ENCODE data around the gene ACSF2.
"Not testable (repeated sequence)": the region's sequence is repeated elsewhere in the genome, so short reads cannot be mapped to it uniquely, and the experiment has no call there.

ACSF2 gene, protein sequence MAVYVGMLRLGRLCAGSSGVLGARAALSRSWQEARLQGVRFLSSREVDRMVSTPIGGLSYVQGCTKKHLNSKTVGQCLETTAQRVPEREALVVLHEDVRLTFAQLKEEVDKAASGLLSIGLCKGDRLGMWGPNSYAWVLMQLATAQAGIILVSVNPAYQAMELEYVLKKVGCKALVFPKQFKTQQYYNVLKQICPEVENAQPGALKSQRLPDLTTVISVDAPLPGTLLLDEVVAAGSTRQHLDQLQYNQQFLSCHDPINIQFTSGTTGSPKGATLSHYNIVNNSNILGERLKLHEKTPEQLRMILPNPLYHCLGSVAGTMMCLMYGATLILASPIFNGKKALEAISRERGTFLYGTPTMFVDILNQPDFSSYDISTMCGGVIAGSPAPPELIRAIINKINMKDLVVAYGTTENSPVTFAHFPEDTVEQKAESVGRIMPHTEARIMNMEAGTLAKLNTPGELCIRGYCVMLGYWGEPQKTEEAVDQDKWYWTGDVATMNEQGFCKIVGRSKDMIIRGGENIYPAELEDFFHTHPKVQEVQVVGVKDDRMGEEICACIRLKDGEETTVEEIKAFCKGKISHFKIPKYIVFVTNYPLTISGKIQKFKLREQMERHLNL

DNA sequence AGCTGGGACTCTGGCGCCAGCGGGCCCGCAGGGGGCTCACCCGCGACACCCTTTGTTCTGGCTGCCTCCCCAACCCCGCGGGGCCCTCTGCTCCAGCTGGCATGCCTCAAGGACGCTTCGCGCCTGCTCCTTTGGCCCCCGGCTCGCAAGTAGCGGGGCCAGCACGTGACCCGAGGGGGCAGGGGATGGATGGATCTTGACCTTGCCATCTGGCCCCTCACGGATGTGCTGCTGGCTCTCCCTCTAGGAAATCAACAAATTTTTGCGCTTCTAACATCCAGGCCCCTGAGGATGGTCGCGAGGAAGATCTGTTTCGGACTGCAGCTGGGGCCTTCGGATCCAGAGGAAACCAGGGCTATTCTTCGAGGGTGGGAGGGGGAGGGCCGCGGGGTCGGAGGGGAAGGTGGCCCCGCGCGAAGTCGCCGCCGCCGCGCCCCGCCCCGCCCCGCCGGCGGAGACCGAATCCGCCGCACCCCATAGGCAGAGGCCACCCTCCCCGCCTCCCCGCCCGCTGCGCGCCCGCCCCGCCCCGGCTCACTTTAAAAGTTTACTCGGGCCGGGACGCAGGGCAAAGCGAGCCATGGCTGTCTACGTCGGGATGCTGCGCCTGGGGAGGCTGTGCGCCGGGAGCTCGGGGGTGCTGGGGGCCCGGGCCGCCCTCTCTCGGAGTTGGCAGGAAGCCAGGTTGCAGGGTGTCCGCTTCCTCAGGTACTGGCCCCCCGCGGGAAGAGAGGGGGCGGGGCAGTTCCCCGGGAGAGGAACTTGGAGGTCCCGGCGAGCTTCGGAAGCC, at the start of gene ACSF2:
ACSF2 (plus strand) TSS at position 537 of the 790 bp plus-strand sequence; CDS start at position 581, 44 bp downstream.
- DNase-seq, result peak; percentile 26

DNA sequence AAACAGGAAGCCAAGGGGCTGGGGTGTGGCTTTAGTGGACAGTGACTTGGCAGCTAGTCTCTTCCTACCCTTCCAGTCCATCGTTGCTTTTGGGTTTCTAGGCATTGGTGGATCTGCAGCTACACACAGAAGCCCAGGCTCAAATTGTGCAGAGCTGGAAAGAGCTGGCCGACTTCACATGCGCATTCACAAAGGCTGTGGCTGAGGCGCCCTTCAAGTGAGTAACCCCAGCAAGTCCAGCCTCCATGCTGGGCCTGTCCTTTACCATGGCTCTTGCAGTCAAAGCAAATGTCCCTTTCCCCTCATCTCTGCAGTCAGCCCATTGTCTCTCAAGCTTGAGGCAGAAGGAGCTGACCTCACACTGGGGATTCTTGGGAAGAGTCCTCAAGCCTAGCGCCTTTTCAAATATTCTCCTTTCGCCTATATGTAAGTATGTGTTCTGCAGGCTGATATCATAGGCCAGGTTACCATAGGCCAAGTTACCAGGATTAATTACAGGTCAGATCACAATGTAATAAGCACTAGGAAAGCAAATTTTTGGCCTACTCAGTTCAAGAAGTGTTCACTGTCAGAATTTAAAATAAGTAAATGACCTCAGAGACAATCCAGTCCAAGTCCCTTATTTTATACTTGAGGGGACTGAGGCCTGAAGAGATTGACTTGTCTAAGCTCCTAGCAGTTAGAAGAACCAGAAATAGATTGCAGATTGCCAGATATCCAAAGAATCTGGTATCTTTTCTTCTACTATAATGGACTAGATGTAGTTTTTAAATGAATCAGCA, 46.5 kb upstream of the ACSF2 start:
- DNase-seq, result no peak

GRCh38 chr17:50380369-50381259, 45.4 kb upstream of the ACSF2 start:
- no peak for DNase-seq

DNA sequence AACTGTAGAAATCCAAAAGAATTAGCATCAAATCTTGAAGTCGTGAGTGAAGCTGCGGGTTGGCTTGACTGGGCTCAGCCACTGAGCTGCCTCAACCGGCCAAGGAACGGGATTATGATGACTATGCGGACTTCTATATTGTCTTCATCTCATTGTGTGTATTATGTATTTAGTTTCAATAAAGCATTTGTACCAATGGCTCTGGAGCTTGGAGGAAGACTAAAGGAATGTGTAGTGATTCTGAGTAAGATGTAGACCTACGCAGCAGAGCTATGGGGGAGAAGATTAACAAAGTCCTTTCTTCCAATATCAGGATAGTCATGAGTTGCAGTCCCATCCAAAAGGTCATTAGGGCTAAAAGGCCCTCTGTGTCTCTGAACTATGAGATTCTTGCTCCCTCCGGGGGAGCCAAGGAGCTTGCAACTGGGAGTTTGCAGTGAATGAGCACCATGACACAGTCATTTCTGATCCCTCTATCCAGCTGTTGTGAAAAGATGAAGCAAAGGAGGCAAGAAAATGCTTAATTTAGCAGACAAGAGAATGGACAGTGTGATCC, 44.7 kb upstream of the ACSF2 start:
- no peak for DNase-seq

DNA sequence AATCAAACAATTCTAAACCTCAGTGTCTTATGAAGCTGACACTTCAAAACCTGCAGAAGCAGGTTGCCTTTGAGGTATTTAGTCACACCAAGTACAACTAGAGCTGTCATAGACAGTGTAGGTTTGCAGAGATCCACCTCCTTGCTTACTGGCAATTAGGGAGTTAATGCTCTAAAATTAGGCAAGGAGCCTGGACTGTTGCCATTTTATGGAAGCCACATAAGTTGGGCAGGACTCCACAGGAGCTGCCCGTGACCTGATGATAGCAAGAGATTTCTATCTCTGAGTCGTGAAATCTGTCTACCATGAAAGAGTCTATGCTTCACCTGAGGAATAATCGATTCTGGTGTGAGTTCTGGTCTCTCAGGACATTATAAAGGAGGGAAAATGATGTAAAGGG, 44.1 kb upstream of the ACSF2 start:
- no peak for DNase-seq

DNA sequence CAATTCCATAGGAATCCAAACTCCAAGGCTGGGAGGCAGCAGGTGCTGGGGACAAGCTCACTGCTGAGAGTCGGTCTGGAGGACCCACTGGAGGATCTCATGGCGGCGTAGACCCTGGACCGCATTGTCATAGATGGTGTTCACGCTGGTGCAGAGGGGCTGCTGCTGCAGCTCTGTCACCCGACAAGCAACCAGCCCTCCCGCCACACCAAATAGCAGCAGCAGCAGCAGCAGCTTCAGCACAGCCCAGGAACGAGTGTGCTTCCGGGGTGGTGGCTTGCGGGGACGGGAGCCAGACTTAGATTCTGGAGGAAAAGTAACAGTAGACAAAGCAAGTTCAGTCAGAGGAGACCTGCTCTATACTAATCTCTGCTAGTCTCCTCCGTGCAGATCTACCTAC, 43.1 kb upstream of the ACSF2 start:
- no peak for DNase-seq

- no peak for DNase-seq
These were observed 39.5 kb upstream of the ACSF2 start for GRCh38 chr17:50386510-50386909.

- no peak for DNase-seq
These were observed 37.3 kb upstream of the ACSF2 start for GRCh38 chr17:50388728-50389127.

DNA sequence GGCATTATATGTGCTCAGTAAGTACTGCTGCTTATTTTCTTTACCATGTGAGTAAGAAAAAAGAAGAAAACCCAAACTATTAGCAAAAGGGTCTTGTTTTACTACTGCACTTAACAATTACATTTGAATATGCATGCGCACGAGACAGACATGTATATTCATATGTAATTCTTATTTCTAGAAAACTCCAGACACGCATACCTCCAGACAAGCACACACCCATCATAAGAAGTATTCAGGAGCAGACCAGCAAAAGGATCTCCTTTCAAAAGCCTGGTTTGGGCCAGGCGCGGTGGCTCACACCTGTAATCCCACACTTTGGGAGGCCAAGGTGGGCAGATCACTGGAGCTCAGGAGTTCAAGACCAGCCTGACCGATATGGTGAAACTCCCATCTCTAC, 36.5 kb upstream of the ACSF2 start:
- no peak for DNase-seq

GRCh38 chr17:50392621-50393020, 33.4 kb upstream of the ACSF2 start:
- no peak for DNase-seq

GRCh38 chr17:50393700-50394099, 32.3 kb upstream of the ACSF2 start:
- DNase-seq, result no peak

GRCh38 chr17:50394711-50395110, 31.3 kb upstream of the ACSF2 start:
- no peak for DNase-seq

GRCh38 chr17:50396261-50397110, 29.5 kb upstream of the ACSF2 start:
- DNase-seq, result no peak

GRCh38 chr17:50397111-50397918, 28.7 kb upstream of the ACSF2 start, which contains the start of gene LRRC59:
Gene LRRC59, minus strand, starts transcription at chr17:50397523. Its CDS starts 206 bp downstream, at chr17:50397317.
- DNase-seq, result peak; percentile 82

- DNase-seq, result no peak
These were observed 28.1 kb upstream of the ACSF2 start for GRCh38 chr17:50397919-50398285.

DNA sequence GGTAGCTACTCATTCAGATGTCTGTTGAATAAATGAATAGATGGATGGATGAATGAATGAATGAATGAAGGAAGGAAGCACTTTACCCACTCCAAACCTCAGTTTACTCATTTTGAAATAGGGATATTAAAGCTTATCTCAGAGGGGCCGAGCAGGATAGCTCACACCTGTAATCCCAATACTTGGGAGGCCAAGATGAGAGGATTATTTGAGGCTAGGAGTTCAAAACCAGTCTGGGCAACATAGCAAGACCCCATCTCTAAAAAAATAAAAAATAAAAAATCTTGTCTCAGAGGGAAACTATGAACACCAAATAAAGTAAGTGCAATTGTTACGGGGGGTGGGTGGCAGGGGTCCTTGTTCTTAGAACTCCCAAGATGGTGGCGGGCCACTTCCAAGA, 27.3 kb upstream of the ACSF2 start:
- not testable (repeated sequence) for DNase-seq

- not testable (repeated sequence) for DNase-seq
These were observed 26.4 kb upstream of the ACSF2 start for GRCh38 chr17:50399591-50399990.

DNA sequence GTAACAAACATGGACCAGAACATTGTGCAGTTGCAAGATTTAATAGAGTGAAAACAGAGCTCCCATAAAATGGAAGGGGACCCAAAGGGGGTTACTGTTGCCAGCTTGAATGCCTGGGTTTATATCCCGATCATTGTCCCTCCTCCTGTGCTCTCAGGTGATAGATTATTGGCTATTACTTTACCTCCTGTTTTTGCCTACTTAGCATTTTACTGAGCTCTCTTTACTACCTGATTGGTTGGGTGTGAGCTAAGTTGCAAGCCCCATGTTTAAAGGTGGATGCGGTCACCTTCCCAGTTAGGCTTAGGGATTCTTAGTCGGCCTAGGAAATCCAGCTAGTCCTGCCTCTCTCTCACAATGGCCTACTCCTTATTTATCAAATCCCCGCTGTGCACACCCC, 20.7 kb upstream of the ACSF2 start:
- DNase-seq, result not testable (repeated sequence)

DNA sequence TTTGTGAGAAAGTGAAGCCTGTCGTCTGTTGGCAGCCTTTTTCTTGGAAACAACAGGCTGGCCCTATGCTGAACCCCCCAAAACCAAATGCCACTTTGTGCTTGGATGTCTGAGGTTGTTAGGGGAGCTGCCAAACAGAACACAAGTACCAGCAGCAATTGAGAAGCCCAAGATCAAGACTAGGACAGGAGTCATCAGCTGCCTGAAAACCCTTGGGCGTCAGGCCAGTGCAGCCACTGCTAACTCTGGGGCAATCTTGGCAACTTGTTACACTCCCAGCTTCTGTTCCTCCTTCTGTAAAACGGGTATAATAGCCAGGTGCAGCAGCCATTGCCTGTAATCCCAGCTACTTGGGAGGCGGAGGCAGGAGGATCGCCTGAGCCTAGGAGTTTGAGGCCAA, 19.4 kb upstream of the ACSF2 start:
- DNase-seq, result no peak

- DNase-seq, result no peak
These were observed 18.1 kb upstream of the ACSF2 start for GRCh38 chr17:50407921-50408320.
